ENCODE data around the gene EIF2B4. TPM values are rescaled to one million over a fixed set of nuclear protein-coding genes. Genes with fewer than 3 reads are reported as not detected.

The EIF2B4 gene
- total and polyA plus RNA-seq, 2 experiments from 2014 or later: 51.4 to 64.0 TPM

DNA sequence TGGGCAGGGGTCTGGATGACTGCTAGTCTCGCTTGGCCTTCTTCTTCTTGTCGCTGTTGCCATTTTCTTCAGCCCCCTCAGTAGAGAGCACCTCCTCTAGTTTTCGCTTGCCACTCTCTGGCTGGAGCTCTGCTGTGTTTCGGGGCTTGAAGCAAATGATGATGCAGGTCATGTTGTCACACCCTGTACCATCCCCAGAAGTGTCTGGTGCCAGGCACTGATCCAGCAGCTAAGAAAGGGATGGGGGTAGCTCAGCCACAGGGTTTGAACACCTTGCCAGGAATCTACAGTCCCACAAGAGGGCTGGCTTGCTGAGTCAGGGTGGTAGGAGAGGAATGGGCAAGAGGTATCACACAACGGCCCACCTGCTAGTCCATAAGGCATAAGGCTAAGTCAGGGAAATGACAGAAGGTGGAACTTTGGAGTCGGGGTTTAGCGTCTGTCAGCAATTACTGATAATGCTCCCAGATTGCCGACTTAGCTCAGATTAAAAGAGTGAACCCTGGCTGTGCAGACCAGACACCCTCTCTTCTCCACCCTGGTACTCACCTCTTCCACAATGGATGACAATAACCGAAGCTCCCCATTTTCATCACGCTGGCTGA is 11.5 kb upstream of the EIF2B4 start (continued):
- TF ChIP-seq ZNF331 (CRISPR knock-in tag; IDR thresholded peaks at IDR 0.05; ENCODE audit: low read depth) (no peak), EZH2phosphoT487 (IDR thresholded peaks at IDR 0.05; ENCODE audit: unreplicated experiment) (no peak), NANOG (IDR thresholded peaks at IDR 0.05; ENCODE audit: borderline replicate concordance) (no peak), POLR2AphosphoS5 (IDR thresholded peaks at IDR 0.05; ENCODE audit: low read depth) (no peak), REST (IDR thresholded peaks at IDR 0.05; ENCODE audit: unreplicated experiment) (no peak), STAT1 (IDR thresholded peaks at IDR 0.05; ENCODE audit: unreplicated experiment) (no peak)
- TF ChIP-seq, protein P1, sequence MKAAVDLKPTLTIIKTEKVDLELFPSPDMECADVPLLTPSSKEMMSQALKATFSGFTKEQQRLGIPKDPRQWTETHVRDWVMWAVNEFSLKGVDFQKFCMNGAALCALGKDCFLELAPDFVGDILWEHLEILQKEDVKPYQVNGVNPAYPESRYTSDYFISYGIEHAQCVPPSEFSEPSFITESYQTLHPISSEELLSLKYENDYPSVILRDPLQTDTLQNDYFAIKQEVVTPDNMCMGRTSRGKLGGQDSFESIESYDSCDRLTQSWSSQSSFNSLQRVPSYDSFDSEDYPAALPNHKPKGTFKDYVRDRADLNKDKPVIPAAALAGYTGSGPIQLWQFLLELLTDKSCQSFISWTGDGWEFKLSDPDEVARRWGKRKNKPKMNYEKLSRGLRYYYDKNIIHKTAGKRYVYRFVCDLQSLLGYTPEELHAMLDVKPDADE (IDR thresholded peaks at IDR 0.05): no peak

DNA sequence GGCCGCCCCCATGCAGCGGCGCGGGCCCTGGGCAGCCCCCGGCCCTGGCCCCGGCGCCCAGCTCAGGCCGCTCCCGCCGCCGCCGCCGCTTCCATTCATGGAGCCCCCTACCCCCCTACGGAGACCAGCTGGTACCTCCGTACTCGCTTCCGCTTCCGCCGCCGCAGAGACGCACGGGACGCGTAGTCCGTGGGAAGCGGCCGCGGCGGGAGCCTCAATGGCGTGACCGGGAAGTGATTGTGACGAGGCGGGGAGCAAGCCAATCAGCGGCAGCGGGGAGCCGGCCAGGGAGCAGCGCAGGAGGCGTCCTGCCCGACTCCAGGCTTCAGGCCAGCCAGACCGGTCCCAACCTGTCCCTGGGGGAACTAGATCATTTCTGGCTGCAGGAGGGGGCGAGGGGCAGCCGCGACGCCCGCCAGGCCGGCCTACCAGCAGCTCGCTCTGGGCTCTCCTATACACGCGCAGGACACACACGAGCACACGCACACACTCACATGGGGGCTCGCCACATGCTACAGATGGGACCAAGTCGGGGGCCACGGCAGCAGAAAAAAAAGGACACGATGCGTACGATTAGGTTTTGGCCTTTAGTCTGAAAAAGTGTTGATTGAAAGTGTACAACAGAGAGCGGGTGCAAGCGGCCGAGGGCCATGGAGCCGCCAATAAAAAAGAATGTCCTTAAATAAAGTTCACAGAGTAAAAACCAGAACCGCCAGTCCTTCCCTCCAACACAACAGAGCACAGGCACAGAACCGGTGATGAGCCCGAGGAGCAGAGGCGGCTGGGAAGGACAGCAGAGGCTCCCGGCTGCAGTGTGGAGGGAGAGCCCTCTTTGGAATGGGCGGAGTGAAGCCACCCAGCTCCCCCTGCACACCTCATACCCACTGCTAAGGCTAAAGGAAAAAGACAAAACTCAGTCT is 10.7 kb upstream of the EIF2B4 start, which contains the start of gene ZNF513:
Gene ZNF513 (minus strand): TSS at position 109 of the 920 bp plus-strand sequence. CDS start 208 bp downstream, outside the sequence.
- peaks cover 27% of the 10 kb centered on the region for H3K27me3 Mint-ChIP-seq (ENCODE audit: insufficient read depth, low read depth, poor library complexity)
- TF ChIP-seq POLR2AphosphoS5 (IDR thresholded peaks at IDR 0.05; ENCODE audit: low read depth) (peak; percentile 93), NANOG (IDR thresholded peaks at IDR 0.05; ENCODE audit: borderline replicate concordance) (no peak), CREB1 (CRISPR knock-in tag; IDR thresholded peaks at IDR 0.05; ENCODE audit: low read depth) (peak; percentile 89)
- TF ChIP-seq, protein P1 (IDR thresholded peaks at IDR 0.05): peak; percentile 94
- H3K4me3 Mint-ChIP-seq: peak within 1 kb of the TSS; percentile 90
- H3K27me3 ChIP-seq (ENCODE audit: insufficient read depth): no peaks in the 10 kb centered on the region
- no peaks in the 10 kb centered on the region for H3K9me3 Mint-ChIP-seq
- H3F3A ChIP-seq (replicated peaks; ENCODE audit: low read depth): peaks cover 47% of the 10 kb centered on the region
- H3K27ac Mint-ChIP-seq: peak within 1 kb of the TSS; percentile 100
- peaks cover 78% of the 10 kb centered on the region for H3K36me3 Mint-ChIP-seq (ENCODE audit: low read depth)
- DNase-seq (ENCODE audit: low spot score) (peak; percentile 98), ATAC-seq (peak; percentile 91)
- peaks cover 14% of the 10 kb centered on the region for H3K79me2 ChIP-seq (replicated peaks; ENCODE audit: insufficient read depth)
- peak within 1 kb of the TSS; percentile 81; the same call in 1 of the 2 replicates for H2AFZ ChIP-seq
- H3K4me3 ChIP-seq: peak within 1 kb of the TSS; percentile 99
- no peaks in the 10 kb centered on the region for H3K9me2 ChIP-seq (ENCODE audit: insufficient read depth)
- peaks cover 7% of the 10 kb centered on the region for H3K4me1 ChIP-seq (ENCODE audit: insufficient read depth)
- peak within 1 kb of the TSS; percentile 99 for H3K27ac ChIP-seq (ENCODE audit: low read depth)
- peaks cover 17% of the 10 kb centered on the region for H3K4me1 Mint-ChIP-seq
- H4K20me1 ChIP-seq (replicated peaks; ENCODE audit: insufficient read depth): peaks cover 3% of the 10 kb centered on the region
- H3K36me3 ChIP-seq (ENCODE audit: insufficient read depth): peaks cover 48% of the 10 kb centered on the region
- H3K4me2 ChIP-seq: peak within 1 kb of the TSS; percentile 99

Data from GM23338 (cell line).